GM13976 (cell line): ENCODE results near the gene MLC1.

Experiments
- DNase-seq: peaks from one replicate; pipeline ENCODE4 v3.0.0; 2012; ENCODE audit warnings: low spot score
- in situ Hi-C: fragments of 300-500 bp; cut with MboI; formaldehyde crosslinking; loops from one replicate; pipeline ENCODE4 v1.12.0; 2022; ENCODE audit warnings: low sequenced_read_pairs, mixed read lengths, inconsistent platforms; ENCODE audit not compliant: unreplicated experiment
- TF ChIP-seq, protein P1 (sequence below): IDR thresholded peaks from 2 replicates; pipeline ENCODE4 v1.5.1; 2012; ENCODE audit warnings: borderline replicate concordance, mild to moderate bottlenecking; ENCODE audit not compliant: insufficient read depth; ENCODE audit errors: extremely low read depth, missing control alignments, control extremely low read depth

Gene MLC1

DNA sequence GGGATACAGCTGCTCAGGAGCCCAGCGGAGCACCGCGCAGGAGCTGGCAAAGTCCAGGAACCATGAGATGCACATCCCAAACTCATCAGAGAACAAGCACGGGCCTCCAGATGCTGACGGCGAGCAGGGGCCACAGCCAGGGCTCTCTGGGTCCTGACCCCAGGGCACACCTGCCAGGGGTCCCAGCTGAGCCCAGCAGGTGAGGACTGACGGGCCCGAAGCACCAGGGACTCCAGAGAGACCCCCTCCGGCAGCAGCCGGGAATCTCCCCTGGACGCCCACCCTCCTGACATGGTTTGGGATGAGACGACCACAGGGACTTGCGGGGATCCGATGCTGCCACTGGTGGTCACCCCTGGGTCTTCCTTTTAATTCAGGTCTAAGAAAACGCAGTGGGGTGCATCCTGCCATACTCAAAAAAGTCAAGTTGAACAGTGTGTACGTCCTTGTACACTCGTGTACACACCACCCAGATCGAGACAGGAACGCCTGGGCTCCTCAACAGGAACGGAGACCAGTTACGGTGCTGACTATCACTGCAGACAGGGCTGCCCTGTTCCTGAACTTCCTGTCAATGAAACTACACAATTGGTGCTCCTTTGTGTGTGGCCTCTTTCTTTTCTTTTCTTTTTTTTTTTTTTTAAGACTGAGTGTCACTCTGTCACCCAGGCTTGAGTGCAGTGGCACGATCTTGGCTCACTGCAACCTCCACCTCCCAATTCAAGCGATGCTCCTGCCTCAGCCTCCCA, 49.1 kb downstream of the MLC1 start:
- DNase-seq: no peak
- in situ Hi-C loops: loop anchor here (25.0 kb wide), 1 partner anchor 274 kb away; no protein-coding TSS in a partner anchor
- TF ChIP-seq, protein P1, sequence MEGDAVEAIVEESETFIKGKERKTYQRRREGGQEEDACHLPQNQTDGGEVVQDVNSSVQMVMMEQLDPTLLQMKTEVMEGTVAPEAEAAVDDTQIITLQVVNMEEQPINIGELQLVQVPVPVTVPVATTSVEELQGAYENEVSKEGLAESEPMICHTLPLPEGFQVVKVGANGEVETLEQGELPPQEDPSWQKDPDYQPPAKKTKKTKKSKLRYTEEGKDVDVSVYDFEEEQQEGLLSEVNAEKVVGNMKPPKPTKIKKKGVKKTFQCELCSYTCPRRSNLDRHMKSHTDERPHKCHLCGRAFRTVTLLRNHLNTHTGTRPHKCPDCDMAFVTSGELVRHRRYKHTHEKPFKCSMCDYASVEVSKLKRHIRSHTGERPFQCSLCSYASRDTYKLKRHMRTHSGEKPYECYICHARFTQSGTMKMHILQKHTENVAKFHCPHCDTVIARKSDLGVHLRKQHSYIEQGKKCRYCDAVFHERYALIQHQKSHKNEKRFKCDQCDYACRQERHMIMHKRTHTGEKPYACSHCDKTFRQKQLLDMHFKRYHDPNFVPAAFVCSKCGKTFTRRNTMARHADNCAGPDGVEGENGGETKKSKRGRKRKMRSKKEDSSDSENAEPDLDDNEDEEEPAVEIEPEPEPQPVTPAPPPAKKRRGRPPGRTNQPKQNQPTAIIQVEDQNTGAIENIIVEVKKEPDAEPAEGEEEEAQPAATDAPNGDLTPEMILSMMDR: no peak

DNA sequence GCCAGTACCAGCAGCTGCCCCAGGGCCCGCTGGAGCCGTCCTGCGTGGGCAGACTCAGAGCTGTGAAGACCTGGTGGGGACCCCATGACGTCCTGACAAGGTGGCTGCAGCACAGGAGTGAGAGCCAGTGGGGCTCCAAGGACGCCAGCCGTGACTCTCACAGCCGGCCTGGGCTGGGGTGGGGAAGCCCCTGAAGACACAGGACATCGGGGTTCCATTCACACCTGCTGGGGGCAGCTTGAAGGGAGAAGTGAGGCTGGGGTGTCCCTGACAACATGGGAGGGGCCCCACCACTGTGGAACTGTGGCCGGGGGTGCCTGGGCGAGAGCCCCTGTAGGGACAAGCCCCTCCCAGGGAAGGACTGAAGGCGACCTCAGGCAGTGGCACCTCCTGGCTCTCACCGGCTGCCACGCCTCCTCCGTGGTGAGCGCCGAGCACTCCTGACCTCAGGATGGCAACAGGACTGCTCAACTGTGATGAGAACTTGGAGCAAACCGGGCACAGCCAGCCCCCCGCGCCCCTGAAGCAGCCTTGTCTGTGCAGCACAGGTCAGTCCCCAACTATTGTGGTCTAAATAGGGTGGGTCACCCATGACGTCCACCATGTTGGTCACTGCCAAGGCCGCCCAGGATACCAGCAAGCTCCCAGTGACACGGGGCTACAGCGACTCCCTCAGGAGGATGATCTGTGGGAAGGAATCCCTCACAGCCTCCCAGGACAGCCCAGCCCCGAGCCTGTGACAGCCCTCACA, 49.9 kb downstream of the MLC1 start:
- in situ Hi-C loops: loop anchor here (25.0 kb wide), 1 partner anchor 273 kb away; no protein-coding TSS in a partner anchor
- DNase-seq: no peak
- TF ChIP-seq, protein P1: no peak

DNA sequence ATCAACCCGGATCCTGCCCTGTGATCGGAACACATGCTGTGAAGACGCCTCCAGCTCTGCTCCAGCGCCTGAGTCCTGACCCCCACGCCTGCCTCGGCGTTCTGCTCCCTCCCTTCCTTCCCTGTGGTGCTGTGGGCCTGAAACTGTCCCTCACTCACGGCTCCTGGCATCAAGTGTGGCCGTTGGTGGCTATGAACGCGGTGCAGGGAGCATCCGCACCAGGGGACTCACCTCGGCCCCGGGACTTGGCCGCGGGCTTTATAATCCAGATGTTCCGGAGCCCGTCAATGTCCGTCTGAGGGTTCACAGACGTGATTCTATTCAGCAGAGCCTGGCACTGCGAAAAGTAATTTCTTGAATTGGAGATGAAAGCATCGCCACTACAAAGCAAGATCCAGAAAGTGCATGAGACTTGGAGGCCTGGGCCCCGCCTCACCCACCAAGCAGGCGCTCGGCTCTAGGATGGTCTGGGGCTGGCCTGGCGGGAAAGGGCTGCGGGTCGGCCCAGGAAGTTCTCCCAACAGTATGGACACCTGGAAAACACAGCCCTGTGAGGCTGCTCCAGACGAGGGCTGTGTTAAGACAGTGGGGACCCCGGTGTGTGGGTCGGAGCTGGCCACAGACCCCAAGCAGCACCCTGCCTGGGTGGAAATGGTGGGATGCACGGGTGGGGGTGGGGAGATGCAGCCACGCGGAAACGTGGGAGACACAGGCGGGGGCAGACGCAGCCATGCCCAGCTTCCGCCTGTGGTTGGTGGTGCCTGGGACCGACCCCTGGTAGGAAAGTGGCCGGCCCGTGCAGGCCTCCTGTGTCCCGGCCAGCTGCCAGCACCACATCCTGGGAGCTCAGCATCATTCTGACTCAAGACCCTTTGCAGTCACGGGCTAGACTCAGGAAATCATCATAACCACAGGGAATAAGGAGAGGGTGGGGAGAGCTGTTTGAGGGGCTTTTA, 50.8 kb downstream of the MLC1 start:
- in situ Hi-C loops: loop anchor here (5.0 to 25.0 kb wide), 2 partner anchors 102 to 272 kb away; no protein-coding TSS in a partner anchor
- DNase-seq: no peak
- TF ChIP-seq, protein P1: no peak

DNA sequence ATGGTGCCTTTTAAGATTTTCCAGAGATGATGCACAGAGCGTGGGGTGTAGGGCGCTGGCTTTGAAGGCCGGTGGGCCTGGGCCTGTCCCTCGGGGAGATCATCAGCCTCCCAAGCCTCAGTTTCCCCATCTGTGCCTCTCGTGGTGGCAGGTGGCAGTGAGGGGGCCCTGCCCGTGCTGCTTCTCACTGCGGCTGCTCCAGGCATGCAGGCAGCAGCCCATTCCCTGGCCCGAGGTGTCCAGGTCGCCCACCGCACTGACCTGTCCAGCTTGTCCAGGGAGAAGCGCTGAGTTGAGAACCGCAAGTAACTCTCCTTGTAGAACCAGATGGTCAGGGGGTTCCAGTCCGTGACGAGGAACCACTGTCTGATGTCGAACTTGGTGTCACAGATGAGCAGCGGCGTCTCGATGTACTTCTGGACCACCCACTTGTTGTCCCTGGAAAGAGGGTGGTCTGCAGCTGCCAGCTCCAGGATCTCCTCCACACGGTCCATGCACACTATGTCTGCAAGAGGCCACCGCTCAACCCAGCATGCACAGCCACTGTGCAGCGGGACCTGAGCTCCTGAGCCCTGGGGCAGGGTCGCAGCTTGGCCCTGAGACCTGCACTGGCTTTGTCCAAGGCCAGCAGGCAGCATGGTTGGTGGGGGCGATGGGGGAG, 52.2 kb downstream of the MLC1 start:
- TF ChIP-seq, protein P1: no peak
- in situ Hi-C loops: loop anchor here (5.0 to 25.0 kb wide), 2 partner anchors 101 to 271 kb away; no protein-coding TSS in a partner anchor

DNA sequence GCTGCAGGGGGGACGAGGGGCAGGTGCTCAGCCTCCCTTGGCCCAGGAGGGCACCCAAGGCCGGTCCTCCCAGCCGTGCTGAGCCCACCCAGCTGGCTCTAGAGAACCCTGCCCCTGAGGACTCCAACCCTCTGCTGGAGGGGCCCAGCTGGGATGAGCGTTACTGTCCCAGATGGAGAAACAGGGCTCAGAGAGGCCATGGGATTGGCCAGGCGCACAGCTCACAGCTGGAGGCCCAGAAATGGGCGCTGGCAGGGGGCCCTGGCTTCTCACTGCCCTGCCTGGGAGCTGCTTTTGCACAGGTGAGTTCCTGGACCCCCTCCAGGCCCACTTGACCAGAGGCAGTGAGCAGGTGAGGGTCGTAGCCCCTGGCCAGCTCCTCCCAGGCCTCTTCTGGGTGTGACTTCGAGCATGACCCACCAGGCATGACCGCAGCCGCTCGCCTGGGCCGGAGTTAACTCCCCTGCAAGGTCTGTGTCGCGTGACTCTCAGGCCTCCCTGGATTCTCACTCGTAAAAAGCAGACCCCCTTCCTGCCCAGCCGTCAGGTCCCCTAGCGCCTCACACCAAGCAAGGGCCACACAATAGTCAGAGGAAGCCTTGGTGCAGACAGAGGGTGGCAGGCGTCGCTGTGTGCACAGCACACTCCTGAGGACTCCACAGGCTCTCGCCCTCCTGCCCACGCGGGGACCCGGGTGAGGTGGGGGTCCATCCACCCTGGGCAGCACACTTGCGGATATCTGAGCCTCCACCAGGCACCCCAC, 52.9 kb downstream of the MLC1 start:
- in situ Hi-C loops: loop anchor here (5.0 to 25.0 kb wide), 2 partner anchors 100 to 270 kb away; no protein-coding TSS in a partner anchor
- no peak for DNase-seq
- TF ChIP-seq, protein P1: no peak

More for the DNA sequence above, 52.2 kb downstream of the MLC1 start:
- DNase-seq: no peak
